ENCODE results near the gene TSPAN9. TPM values are rescaled to one million over a fixed set of nuclear protein-coding genes. Genes with fewer than 3 reads are reported as not detected.

TSPAN9 gene
- polyA plus RNA-seq, 1 of the 3 experiments (the other 2 are of a cell fraction) = 34.9 TPM

DNA sequence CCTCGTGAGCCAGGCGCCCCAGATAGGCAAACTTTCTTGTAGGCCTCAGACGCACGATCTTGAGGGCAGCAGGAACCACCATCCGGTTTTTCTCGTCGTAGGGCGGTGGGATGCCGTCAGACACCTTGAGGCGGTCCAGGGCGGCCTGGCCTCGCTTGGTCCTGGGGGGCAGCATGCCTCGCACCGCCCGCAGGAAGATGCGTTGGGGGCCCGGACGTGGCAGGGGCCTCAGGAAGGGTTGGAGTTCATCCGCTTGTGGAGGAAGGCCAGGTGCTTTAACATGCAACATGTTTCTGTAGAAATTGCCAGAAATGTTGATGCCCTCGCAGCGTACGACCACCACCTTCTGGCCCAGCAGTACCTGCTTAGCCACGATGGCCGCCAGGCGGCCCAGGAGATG, 5.5 kb upstream of the TSPAN9 start:
- 97% methylated on average over 24 of the region's 25 CpGs for WGBS (ENCODE audit: low lambda C conversion rate)
- no peaks in the 10 kb centered on the region for H3K9me3 ChIP-seq
- H3F3A ChIP-seq (replicated peaks; ENCODE audit: insufficient read depth) = no peaks in the 10 kb centered on the region
- no peaks in the 10 kb centered on the region for H4K20me1 ChIP-seq (ENCODE audit: insufficient read depth)
- TF ChIP-seq POLR2AphosphoS5 (IDR thresholded peaks at IDR 0.05; ENCODE audit: low read depth, low read length) (no peak), GATA2 (CRISPR knock-in tag; IDR thresholded peaks at IDR 0.05) (no peak), CHD2 (IDR thresholded peaks at IDR 0.05; ENCODE audit: low read length, partially characterized antibody) (no peak), JUND (IDR thresholded peaks at IDR 0.05) (no peak), NRF1 (IDR thresholded peaks at IDR 0.05; ENCODE audit: low read depth, low read length) (no peak), RXRA (IDR thresholded peaks at IDR 0.05; ENCODE audit: borderline replicate concordance, low read depth) (no peak), EP300 (IDR thresholded peaks at IDR 0.05; ENCODE audit: borderline replicate concordance in 1 of 2, low read depth in 1 of 2, low read length in 1 of 2) (no peak), TCF12 (IDR thresholded peaks at IDR 0.05) (no peak), YY1 (IDR thresholded peaks at IDR 0.05; ENCODE audit: low read depth) (no peak)
- TF ChIP-seq, protein P1, sequence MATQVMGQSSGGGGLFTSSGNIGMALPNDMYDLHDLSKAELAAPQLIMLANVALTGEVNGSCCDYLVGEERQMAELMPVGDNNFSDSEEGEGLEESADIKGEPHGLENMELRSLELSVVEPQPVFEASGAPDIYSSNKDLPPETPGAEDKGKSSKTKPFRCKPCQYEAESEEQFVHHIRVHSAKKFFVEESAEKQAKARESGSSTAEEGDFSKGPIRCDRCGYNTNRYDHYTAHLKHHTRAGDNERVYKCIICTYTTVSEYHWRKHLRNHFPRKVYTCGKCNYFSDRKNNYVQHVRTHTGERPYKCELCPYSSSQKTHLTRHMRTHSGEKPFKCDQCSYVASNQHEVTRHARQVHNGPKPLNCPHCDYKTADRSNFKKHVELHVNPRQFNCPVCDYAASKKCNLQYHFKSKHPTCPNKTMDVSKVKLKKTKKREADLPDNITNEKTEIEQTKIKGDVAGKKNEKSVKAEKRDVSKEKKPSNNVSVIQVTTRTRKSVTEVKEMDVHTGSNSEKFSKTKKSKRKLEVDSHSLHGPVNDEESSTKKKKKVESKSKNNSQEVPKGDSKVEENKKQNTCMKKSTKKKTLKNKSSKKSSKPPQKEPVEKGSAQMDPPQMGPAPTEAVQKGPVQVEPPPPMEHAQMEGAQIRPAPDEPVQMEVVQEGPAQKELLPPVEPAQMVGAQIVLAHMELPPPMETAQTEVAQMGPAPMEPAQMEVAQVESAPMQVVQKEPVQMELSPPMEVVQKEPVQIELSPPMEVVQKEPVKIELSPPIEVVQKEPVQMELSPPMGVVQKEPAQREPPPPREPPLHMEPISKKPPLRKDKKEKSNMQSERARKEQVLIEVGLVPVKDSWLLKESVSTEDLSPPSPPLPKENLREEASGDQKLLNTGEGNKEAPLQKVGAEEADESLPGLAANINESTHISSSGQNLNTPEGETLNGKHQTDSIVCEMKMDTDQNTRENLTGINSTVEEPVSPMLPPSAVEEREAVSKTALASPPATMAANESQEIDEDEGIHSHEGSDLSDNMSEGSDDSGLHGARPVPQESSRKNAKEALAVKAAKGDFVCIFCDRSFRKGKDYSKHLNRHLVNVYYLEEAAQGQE (IDR thresholded peaks at IDR 0.05; ENCODE audit: low read depth, low read length) = no peak
- TF ChIP-seq, protein P2, sequence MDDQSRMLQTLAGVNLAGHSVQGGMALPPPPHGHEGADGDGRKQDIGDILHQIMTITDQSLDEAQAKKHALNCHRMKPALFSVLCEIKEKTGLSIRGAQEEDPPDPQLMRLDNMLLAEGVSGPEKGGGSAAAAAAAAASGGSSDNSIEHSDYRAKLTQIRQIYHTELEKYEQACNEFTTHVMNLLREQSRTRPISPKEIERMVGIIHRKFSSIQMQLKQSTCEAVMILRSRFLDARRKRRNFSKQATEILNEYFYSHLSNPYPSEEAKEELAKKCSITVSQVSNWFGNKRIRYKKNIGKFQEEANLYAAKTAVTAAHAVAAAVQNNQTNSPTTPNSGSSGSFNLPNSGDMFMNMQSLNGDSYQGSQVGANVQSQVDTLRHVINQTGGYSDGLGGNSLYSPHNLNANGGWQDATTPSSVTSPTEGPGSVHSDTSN (IDR thresholded peaks at IDR 0.05) = no peak
- TF ChIP-seq, protein P3, sequence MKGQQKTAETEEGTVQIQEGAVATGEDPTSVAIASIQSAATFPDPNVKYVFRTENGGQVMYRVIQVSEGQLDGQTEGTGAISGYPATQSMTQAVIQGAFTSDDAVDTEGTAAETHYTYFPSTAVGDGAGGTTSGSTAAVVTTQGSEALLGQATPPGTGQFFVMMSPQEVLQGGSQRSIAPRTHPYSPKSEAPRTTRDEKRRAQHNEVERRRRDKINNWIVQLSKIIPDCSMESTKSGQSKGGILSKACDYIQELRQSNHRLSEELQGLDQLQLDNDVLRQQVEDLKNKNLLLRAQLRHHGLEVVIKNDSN (IDR thresholded peaks at IDR 0.05; ENCODE audit: borderline replicate concordance, low read depth) = no peak
- TF ChIP-seq, protein P4, sequence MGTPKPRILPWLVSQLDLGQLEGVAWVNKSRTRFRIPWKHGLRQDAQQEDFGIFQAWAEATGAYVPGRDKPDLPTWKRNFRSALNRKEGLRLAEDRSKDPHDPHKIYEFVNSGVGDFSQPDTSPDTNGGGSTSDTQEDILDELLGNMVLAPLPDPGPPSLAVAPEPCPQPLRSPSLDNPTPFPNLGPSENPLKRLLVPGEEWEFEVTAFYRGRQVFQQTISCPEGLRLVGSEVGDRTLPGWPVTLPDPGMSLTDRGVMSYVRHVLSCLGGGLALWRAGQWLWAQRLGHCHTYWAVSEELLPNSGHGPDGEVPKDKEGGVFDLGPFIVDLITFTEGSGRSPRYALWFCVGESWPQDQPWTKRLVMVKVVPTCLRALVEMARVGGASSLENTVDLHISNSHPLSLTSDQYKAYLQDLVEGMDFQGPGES (IDR thresholded peaks at IDR 0.05; ENCODE audit: low read depth, low read length) = no peak
- TF ChIP-seq, protein P5, sequence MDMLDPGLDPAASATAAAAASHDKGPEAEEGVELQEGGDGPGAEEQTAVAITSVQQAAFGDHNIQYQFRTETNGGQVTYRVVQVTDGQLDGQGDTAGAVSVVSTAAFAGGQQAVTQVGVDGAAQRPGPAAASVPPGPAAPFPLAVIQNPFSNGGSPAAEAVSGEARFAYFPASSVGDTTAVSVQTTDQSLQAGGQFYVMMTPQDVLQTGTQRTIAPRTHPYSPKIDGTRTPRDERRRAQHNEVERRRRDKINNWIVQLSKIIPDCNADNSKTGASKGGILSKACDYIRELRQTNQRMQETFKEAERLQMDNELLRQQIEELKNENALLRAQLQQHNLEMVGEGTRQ (IDR thresholded peaks at IDR 0.05; ENCODE audit: borderline replicate concordance, low read depth, low read length) = no peak
- TF ChIP-seq, protein P6, sequence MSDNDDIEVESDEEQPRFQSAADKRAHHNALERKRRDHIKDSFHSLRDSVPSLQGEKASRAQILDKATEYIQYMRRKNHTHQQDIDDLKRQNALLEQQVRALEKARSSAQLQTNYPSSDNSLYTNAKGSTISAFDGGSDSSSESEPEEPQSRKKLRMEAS (IDR thresholded peaks at IDR 0.05; ENCODE audit: low read depth) = no peak
- no peaks in the 10 kb centered on the region for H3K79me2 ChIP-seq (ENCODE audit: insufficient read depth)
- peaks cover 0 to 7% of the 10 kb centered on the region in 2 experiments; a peak in 1 of 4 replicates for H3K4me1 ChIP-seq (ENCODE audit: control insufficient read depth in 1 of 2, insufficient read depth in 2 of 2, low read depth in 1 of 2, low read length in 1 of 2)
- no peaks in the 10 kb centered on the region for H3K9me2 ChIP-seq
- no peak overlapping the region for H3K9ac ChIP-seq
- ChIA-PET POLR2A (no interaction called here), CTCF (interaction anchor here (2.3 to 11.3 kb wide), 2 partner anchors 12 to 203 kb away, joined by 20 to 165 read pairs; no protein-coding TSS in a partner anchor)
- no peak overlapping the region for H3K4me3 ChIP-seq (ENCODE audit: low read depth in 2 of 2, low read length in 1 of 2)
- H2AFZ ChIP-seq (ENCODE audit: low read depth) = no peak overlapping the region
- no peaks in the 10 kb centered on the region for H3K36me3 ChIP-seq (replicated peaks in 1 of 2; ENCODE audit: control insufficient read depth in 1 of 2, insufficient read depth in 2 of 2, low read length in 1 of 2)
- H3K27me3 ChIP-seq (ENCODE audit: insufficient read depth) = no peaks in the 10 kb centered on the region
- H3K4me2 ChIP-seq = no peak overlapping the region
- no peak overlapping the region for H3K27ac ChIP-seq (ENCODE audit: low read depth in 2 of 2, low read length in 1 of 2)
- DNase-seq = no peak

Data from SK-N-SH (cell line).